HCT116 (cell line): Measurements from ENCODE around the gene XK. TPM values are rescaled to one million over a fixed set of nuclear protein-coding genes. Genes with fewer than 3 reads are reported as not detected.

ENCODE experiments used
- ATAC-seq: fragments of 200-7000 bp; cut with Tn5 transposase; 2 replicates; pipeline ENCODE4 v1.9.1; 2020; ENCODE audit warnings: mild to moderate bottlenecking, moderate library complexity
- BruUV-seq: library from RNA; stranded (reverse); fragments of 400-500 nt; replicated peaks from 2 replicates; lab custom pipeline; 2021; lab: Mats Ljungman, UMichigan
- CTCF ChIA-PET: fragments of 300-600 bp; sonication (Branson Sonifier 250); formaldehyde crosslinking; loops from one replicate; lab custom pipeline; 2021; ENCODE audit warnings: antibody characterized with exemption; lab: Charles Lee
- POLR2A ChIA-PET: fragments of 300-600, 350-600 bp; sonication (Branson Sonifier 250); formaldehyde crosslinking; loops from one replicate; lab custom pipeline; 2021; ENCODE audit warnings: antibody characterized with exemption; lab: Charles Lee
- RAD21 ChIA-PET, 2 experiments: fragments of 300-600 bp; sonication (Branson Sonifier 250); formaldehyde crosslinking; loops; one replicate each; lab custom pipeline; 2023; ENCODE audit warnings: low total read pairs in 2 of 2; ENCODE audit not compliant: uncharacterized antibody in 2 of 2, unreplicated experiment in 2 of 2, low non-redundant PET in 1 of 2; lab: Charles Lee
- DNase-seq: peaks from one replicate; pipeline ENCODE4 v3.0.0-alpha.2; 2010; ENCODE audit warnings: low read depth, low spot score
- H2AFZ ChIP-seq: fragments of 200-600 bp; shearing (Covaris generic), sonication (generic); 2 replicates; pipeline ENCODE4 v1.6.1; 2017; ENCODE audit warnings: low read depth, mixed run types, mixed read lengths, antibody characterized with exemption, low read length; ENCODE audit not compliant: poor library complexity, severe bottlenecking
- H3K27ac ChIP-seq: 2 replicates; pipeline ENCODE4 v1.5.1; 2012; ENCODE audit warnings: low read depth, low read length
- H3K27me3 ChIP-seq: fragments of 200-600 bp; sonication (generic); 2 replicates; pipeline ENCODE4 v1.6.1; 2016; ENCODE audit warnings: mixed run types, low read length, mixed read lengths; ENCODE audit not compliant: insufficient read depth
- H3K36me3 ChIP-seq, 2 experiments: fragments of 200-500 bp in 1 of 2; fragments of 200-600 bp in 1 of 2; sonication (Bioruptor generic) in 1 of 2; sonication (generic) in 1 of 2; 2 replicates each; pipeline versions ENCODE4 v1.5.1 to v1.6.1; 2014 to 2016; ENCODE audit warnings: low read length in 2 of 2, inconsistent platforms in 1 of 2, mixed read lengths in 1 of 2, mixed run types in 1 of 2; ENCODE audit not compliant: insufficient read depth in 2 of 2, control insufficient read depth in 1 of 2
- H3K4me1 ChIP-seq, 2 experiments: fragments of 200-600 bp in 1 of 2; sonication (generic) in 1 of 2; 2 replicates each; pipeline versions ENCODE4 v1.5.1 to v1.6.1; 2012 to 2017; ENCODE audit warnings: low read length in 2 of 2, inconsistent platforms in 1 of 2, mild to moderate bottlenecking in 1 of 2, mixed read lengths in 1 of 2, mixed run types in 1 of 2, moderate library complexity in 1 of 2; ENCODE audit not compliant: insufficient read depth in 2 of 2, control insufficient read depth in 1 of 2
- H3K4me2 ChIP-seq: fragments of 200-600 bp; sonication (generic); 2 replicates; pipeline ENCODE4 v1.6.1; 2017; ENCODE audit warnings: mixed run types, low read length, mixed read lengths
- H3K4me3 ChIP-seq, 2 experiments: fragments of 200-600 bp in 1 of 2; sonication (generic) in 1 of 2; replicated peaks in 1 of 2; 2 replicates each; pipeline ENCODE4 v1.5.1; 2011 to 2016; ENCODE audit warnings: low read length in 2 of 2, control low read depth in 1 of 2, low read depth in 1 of 2, mild to moderate bottlenecking in 1 of 2, mixed read lengths in 1 of 2, mixed run types in 1 of 2
- H3K79me2 ChIP-seq: fragments of 200-600 bp; sonication (generic); 2 replicates; pipeline ENCODE4 v1.6.1; 2017; ENCODE audit warnings: mild to moderate bottlenecking, mixed run types, low read length, moderate library complexity, mixed read lengths; ENCODE audit not compliant: insufficient read depth
- H3K9ac ChIP-seq: fragments of 200-600 bp; sonication (generic); 2 replicates; pipeline ENCODE4 v1.6.1; 2016; ENCODE audit warnings: low read length, mixed read lengths
- H3K9me2 ChIP-seq: fragments of 200-600 bp; sonication (generic), shearing (Covaris generic); 2 replicates; pipeline ENCODE4 v1.6.1; 2017; ENCODE audit warnings: mixed run types, mild to moderate bottlenecking, moderate library complexity; ENCODE audit not compliant: insufficient read depth
- H3K9me3 ChIP-seq, 2 experiments: fragments of 200-500 bp in 1 of 2; fragments of 200-600 bp in 1 of 2; sonication (Bioruptor generic) in 1 of 2; sonication (generic) in 1 of 2; 2 replicates each; pipeline ENCODE4 v1.6.1; 2014 to 2017; ENCODE audit warnings: low read length in 2 of 2, mixed read lengths in 2 of 2, inconsistent platforms in 1 of 2, low read depth in 1 of 2, mild to moderate bottlenecking in 1 of 2, mixed run types in 1 of 2, moderate library complexity in 1 of 2; ENCODE audit not compliant: control insufficient read depth in 1 of 2, insufficient read depth in 1 of 2
- H4K20me1 ChIP-seq: fragments of 200-600 bp; sonication (generic), shearing (Covaris generic); 2 replicates; pipeline ENCODE4 v1.6.1; 2017; ENCODE audit warnings: mixed run types, mild to moderate bottlenecking, moderate library complexity; ENCODE audit not compliant: insufficient read depth
- CBX3 ChIP-seq: IDR thresholded peaks from 2 replicates; pipeline ENCODE4 v1.6.1; 2012; ENCODE audit warnings: low read depth
- EGR1 ChIP-seq: IDR thresholded peaks from 2 replicates; pipeline ENCODE4 v1.6.1; 2012; ENCODE audit warnings: low read depth
- ELF1 ChIP-seq: IDR thresholded peaks from 2 replicates; pipeline ENCODE4 v1.6.1; 2012; ENCODE audit warnings: low read depth, borderline replicate concordance
- EZH2 ChIP-seq: fragments of 200-600 bp; sonication (generic); IDR thresholded peaks from 2 replicates; pipeline ENCODE4 v1.6.1; 2017; ENCODE audit warnings: antibody characterized with exemption, mixed run types
- POLR2A ChIP-seq: IDR thresholded peaks from 2 replicates; pipeline ENCODE4 v1.7.0; 2011; ENCODE audit warnings: borderline replicate concordance; ENCODE audit not compliant: insufficient read depth, insufficient read length; ENCODE audit errors: extremely low read depth
- POLR2AphosphoS5 ChIP-seq: IDR thresholded peaks from 2 replicates; pipeline ENCODE4 v1.6.1; 2011; ENCODE audit warnings: mild to moderate bottlenecking, low read depth, low read length, moderate library complexity
- SP1 ChIP-seq: IDR thresholded peaks from 2 replicates; pipeline ENCODE4 v1.6.1; 2012; ENCODE audit warnings: low read depth
- SRF ChIP-seq: IDR thresholded peaks from 2 replicates; pipeline ENCODE4 v1.6.1; 2012; ENCODE audit warnings: low read depth
- TCF7L2 ChIP-seq: IDR thresholded peaks from 2 replicates; pipeline ENCODE4 v1.7.0; 2011; ENCODE audit warnings: borderline replicate concordance, inconsistent platforms; ENCODE audit not compliant: insufficient read depth, insufficient read length; ENCODE audit errors: extremely low read depth
- YY1 ChIP-seq: IDR thresholded peaks from 2 replicates; pipeline ENCODE4 v1.6.1; 2011; ENCODE audit warnings: low read length, low read depth, moderate library complexity, mild to moderate bottlenecking; ENCODE audit not compliant: insufficient replicate concordance; ENCODE audit errors: extremely low read depth
- ZFX ChIP-seq: fragments of 450-650 bp; IDR thresholded peaks from 2 replicates; pipeline ENCODE4 v1.6.1; 2017
- ZNF274 ChIP-seq: fragments of 200-500 bp; sonication (Bioruptor generic); IDR thresholded peaks from 2 replicates; pipeline ENCODE4 v1.6.1; 2014; ENCODE audit warnings: mild to moderate bottlenecking, low read depth, low read length, inconsistent platforms
- intact Hi-C: fragments of 100-400 bp; cut with micrococcal nuclease; formaldehyde crosslinking; loops from 2 replicates; pipeline ENCODE4 v1.10.0; 2022
- total RNA-seq: library from RNA; stranded (reverse); gene quantifications from one replicate; pipeline ENCODE4 v1.2.1, GENCODE V29; 2021; ENCODE audit not compliant: unreplicated experiment
- TF ChIP-seq, protein P1 (sequence below): IDR thresholded peaks from 2 replicates; pipeline ENCODE4 v1.6.1; 2012
- TF ChIP-seq, protein P2 (sequence below), 3 experiments: fragments of 200-600 bp in 1 of 3; sonication (generic) in 1 of 3; IDR thresholded peaks in 2 of 3; conservative IDR thresholded peaks in 1 of 3; 2 replicates each; pipeline ENCODE4 v1.5.1; 2012 to 2017; ENCODE audit warnings: low read depth in 2 of 3, low read length in 2 of 3, antibody characterized with exemption in 1 of 3, borderline replicate concordance in 1 of 3, control low read depth in 1 of 3, mild to moderate bottlenecking in 1 of 3, mixed read lengths in 1 of 3, mixed run types in 1 of 3, moderate library complexity in 1 of 3; ENCODE audit not compliant: insufficient read depth in 1 of 3
- TF ChIP-seq, protein P3 (sequence below): IDR thresholded peaks from 2 replicates; pipeline ENCODE4 v1.6.1; 2011; ENCODE audit warnings: mild to moderate bottlenecking, low read length, moderate library complexity; ENCODE audit not compliant: insufficient replicate concordance; ENCODE audit errors: extremely low read depth

The XK gene
- total RNA-seq, 1 experiment from 2014 or later: 2.6 TPM

DNA sequence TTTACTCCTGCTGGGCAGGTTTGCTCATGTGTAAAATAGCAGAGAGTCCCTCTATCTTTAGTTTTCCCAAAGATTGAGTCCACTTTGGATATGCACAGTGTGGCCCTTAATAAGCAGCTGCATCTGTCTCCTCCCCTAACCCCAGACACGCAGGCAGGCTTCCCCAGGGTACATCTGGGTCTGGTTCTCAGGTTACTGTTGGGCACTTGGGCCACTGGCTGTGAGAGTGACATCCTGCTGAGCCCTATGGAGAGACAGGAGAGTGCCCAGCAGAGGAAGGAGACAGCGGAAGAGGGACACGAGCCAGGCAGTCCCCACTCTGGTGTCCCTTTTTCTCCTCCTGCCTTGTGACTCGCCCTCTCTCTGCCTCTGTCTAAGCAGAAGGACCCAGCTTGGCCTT, 16.0 kb downstream of the XK start:
- intact Hi-C loops: no loop called here
- DNase-seq: no peak
- TF ChIP-seq POLR2A (no peak), EZH2 (no peak), YY1 (no peak), SRF (no peak), ZFX (no peak), ELF1 (no peak), POLR2AphosphoS5 (no peak), TCF7L2 (no peak), SP1 (no peak), EGR1 (no peak), CBX3 (no peak), ZNF274 (no peak)
- TF ChIP-seq, protein P1, sequence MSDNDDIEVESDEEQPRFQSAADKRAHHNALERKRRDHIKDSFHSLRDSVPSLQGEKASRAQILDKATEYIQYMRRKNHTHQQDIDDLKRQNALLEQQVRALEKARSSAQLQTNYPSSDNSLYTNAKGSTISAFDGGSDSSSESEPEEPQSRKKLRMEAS: no peak
- TF ChIP-seq, protein P2, sequence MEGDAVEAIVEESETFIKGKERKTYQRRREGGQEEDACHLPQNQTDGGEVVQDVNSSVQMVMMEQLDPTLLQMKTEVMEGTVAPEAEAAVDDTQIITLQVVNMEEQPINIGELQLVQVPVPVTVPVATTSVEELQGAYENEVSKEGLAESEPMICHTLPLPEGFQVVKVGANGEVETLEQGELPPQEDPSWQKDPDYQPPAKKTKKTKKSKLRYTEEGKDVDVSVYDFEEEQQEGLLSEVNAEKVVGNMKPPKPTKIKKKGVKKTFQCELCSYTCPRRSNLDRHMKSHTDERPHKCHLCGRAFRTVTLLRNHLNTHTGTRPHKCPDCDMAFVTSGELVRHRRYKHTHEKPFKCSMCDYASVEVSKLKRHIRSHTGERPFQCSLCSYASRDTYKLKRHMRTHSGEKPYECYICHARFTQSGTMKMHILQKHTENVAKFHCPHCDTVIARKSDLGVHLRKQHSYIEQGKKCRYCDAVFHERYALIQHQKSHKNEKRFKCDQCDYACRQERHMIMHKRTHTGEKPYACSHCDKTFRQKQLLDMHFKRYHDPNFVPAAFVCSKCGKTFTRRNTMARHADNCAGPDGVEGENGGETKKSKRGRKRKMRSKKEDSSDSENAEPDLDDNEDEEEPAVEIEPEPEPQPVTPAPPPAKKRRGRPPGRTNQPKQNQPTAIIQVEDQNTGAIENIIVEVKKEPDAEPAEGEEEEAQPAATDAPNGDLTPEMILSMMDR (IDR thresholded peaks at IDR 0.05 in 2 of 3, conservative IDR thresholded peaks at IDR 0.05 in 1 of 3; ENCODE audit: borderline replicate concordance in 1 of 3, insufficient read depth in 1 of 3, low read depth in 2 of 3, low read length in 2 of 3): no peak
- TF ChIP-seq, protein P3, sequence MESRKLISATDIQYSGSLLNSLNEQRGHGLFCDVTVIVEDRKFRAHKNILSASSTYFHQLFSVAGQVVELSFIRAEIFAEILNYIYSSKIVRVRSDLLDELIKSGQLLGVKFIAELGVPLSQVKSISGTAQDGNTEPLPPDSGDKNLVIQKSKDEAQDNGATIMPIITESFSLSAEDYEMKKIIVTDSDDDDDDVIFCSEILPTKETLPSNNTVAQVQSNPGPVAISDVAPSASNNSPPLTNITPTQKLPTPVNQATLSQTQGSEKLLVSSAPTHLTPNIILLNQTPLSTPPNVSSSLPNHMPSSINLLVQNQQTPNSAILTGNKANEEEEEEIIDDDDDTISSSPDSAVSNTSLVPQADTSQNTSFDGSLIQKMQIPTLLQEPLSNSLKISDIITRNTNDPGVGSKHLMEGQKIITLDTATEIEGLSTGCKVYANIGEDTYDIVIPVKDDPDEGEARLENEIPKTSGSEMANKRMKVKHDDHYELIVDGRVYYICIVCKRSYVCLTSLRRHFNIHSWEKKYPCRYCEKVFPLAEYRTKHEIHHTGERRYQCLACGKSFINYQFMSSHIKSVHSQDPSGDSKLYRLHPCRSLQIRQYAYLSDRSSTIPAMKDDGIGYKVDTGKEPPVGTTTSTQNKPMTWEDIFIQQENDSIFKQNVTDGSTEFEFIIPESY: no peak
- ChIA-PET CTCF (no interaction called here), RAD21 (no interaction called here), POLR2A (no interaction called here)
- no TSS peak for BruUV-seq
- no peaks in the 10 kb centered on the region for H3K79me2 ChIP-seq
- no peak for ATAC-seq
- no peak overlapping the region for H3K4me3 ChIP-seq
- H3K9me3 ChIP-seq: no peaks in the 10 kb centered on the region
- H3K9me2 ChIP-seq: no peaks in the 10 kb centered on the region
- H2AFZ ChIP-seq: no peak overlapping the region
- no peak overlapping the region for H3K4me2 ChIP-seq
- no peak overlapping the region for H3K9ac ChIP-seq
- no peaks in the 10 kb centered on the region for H4K20me1 ChIP-seq
- H3K4me1 ChIP-seq: no peaks in the 10 kb centered on the region
- H3K27me3 ChIP-seq: no peaks in the 10 kb centered on the region
- H3K36me3 ChIP-seq: no peaks in the 10 kb centered on the region
- no peak overlapping the region for H3K27ac ChIP-seq
